Measurements from ENCODE around the gene CHI3L1. TPM values are rescaled to one million over a fixed set of nuclear protein-coding genes. Genes with fewer than 3 reads are reported as not detected.

CHI3L1 gene
- total and polyA plus RNA-seq, 10 of the 15 experiments (the other 5 are each of a cell fraction or from before 2014, with no cell fraction given): 0.10 to 1.7 (median 0.39) TPM

GRCh38 chr1:203156280-203156679 is 30.2 kb downstream of the CHI3L1 start:
- Histone ChIP-seq H2AFZ (ENCODE audit: control insufficient read depth, low read depth, low read length) (no peak overlapping the region), H3K36me3 (ENCODE audit: control insufficient read depth in 2 of 2, insufficient read depth in 2 of 2, low read length in 1 of 2) (no peaks in the 10 kb centered on the region), H3K4me1 (ENCODE audit: control insufficient read depth, insufficient read depth, low read length) (no peaks in the 10 kb centered on the region), H4K20me1 (ENCODE audit: control insufficient read depth, insufficient read depth) (no peaks in the 10 kb centered on the region), H3K27ac (ENCODE audit: control insufficient read depth, insufficient read depth) (no peak overlapping the region), H3K27me3 (replicated peaks in 1 of 2; ENCODE audit: control insufficient read depth in 2 of 2, insufficient read depth in 2 of 2, low read length in 1 of 2) (peaks cover 0 to 5% of the 10 kb centered on the region in 2 experiments; a peak in 1 of 4 replicates), H3K4me3 (no peak overlapping the region), H3K4me2 (ENCODE audit: control insufficient read depth, insufficient read depth) (no peak overlapping the region), H3K79me2 (ENCODE audit: control insufficient read depth, insufficient read depth, low read length) (no peaks in the 10 kb centered on the region), H3K9me3 (replicated peaks; ENCODE audit: control insufficient read depth, insufficient read depth, low read length) (no peaks in the 10 kb centered on the region), H3K9ac (ENCODE audit: control insufficient read depth, insufficient read depth, low read length) (no peak overlapping the region)
- TF ChIP-seq NFXL1 (IDR thresholded peaks at IDR 0.05; ENCODE audit: borderline replicate concordance): no peak
- TF ChIP-seq IRF3 (IDR thresholded peaks at IDR 0.05): no peak
- no peak for TF ChIP-seq GATAD2B (conservative IDR thresholded peaks at IDR 0.05; ENCODE audit: low read depth)
- no peak for TF ChIP-seq ZZZ3 (IDR thresholded peaks at IDR 0.05; ENCODE audit: control insufficient read depth, insufficient read length, low read depth)
- no peak for TF ChIP-seq MXI1 (IDR thresholded peaks at IDR 0.05; ENCODE audit: low read depth, low read length)
- no peak for TF ChIP-seq JUNB (IDR thresholded peaks at IDR 0.05)
- no peak for TF ChIP-seq ZSCAN29 (IDR thresholded peaks at IDR 0.05)
- no peak for TF ChIP-seq REST (IDR thresholded peaks at IDR 0.05; ENCODE audit: low read depth, low read length)
- no peak for TF ChIP-seq IRF5 (IDR thresholded peaks at IDR 0.05; ENCODE audit: borderline replicate concordance)
- no peak for TF ChIP-seq POLR2A (IDR thresholded peaks at IDR 0.05; ENCODE audit: low read depth, low read length)
- no peak for TF ChIP-seq NRF1 (conservative IDR thresholded peaks at IDR 0.05; ENCODE audit: low read depth, low read length)
- no peak for TF ChIP-seq POLR2AphosphoS2 (IDR thresholded peaks at IDR 0.05; ENCODE audit: low read depth, low read length)
- no peak for TF ChIP-seq E4F1 (IDR thresholded peaks at IDR 0.05; ENCODE audit: borderline replicate concordance, partially characterized antibody)
- no peak for TF ChIP-seq FOXM1 (IDR thresholded peaks at IDR 0.05; ENCODE audit: low read depth, low read length)
- TF ChIP-seq MEF2B (IDR thresholded peaks at IDR 0.05; ENCODE audit: partially characterized antibody, poor library complexity, severe bottlenecking): no peak
- no peak for ATAC-seq
- POLR2A ChIA-PET: no interaction called here
- BruUV-seq (replicated peaks): no TSS peak
- DNase-seq (ENCODE audit: low read depth, low spot score): no peak
- no peak for FAIRE-seq
- in situ Hi-C loops (cut with MboI) (no loop called here), intact Hi-C loops (cut with micrococcal nuclease; ENCODE audit: unreplicated experiment) (no loop called here)
- RAD21 ChIA-PET (ENCODE audit: unreplicated experiment): interaction anchor here (1.0 kb wide), 1 partner anchor 17 kb away, joined by 3 read pairs; no protein-coding TSS in a partner anchor
- WGBS (ENCODE audit: insufficient coverage, insufficient replicate concordance, low lambda C conversion rate, missing lambda C conversion rate): 0% methylated on average over 1 of the region's 1 CpG
- SMC1A ChIA-PET (ENCODE audit: uncharacterized antibody, unreplicated experiment): no interaction called here
- CTCF ChIA-PET: no interaction called here

Data from GM12878 (cell line).